Tibial nerve (tissue), 4 donors: ENCODE measurements around the gene PDE6H.

Experiments used
- CTCF ChIP-seq, 5 experiments: fragments of 200-600 bp in 3 of 5; fragments of 450-650 bp in 2 of 5; sonication (generic) in 3 of 5; IDR thresholded peaks; one replicate each; pipeline ENCODE4 v1.5.1; 2016 to 2019; ENCODE audit warnings: antibody characterized with exemption in 5 of 5, mild to moderate bottlenecking in 3 of 5, moderate library complexity in 2 of 5
- EP300 ChIP-seq, 2 donors: sonication (generic); formaldehyde crosslinking; IDR thresholded peaks; one replicate each; pipeline ENCODE4 v1.6.1; 2017; ENCODE audit warnings: antibody characterized with exemption in 2 of 2, mild to moderate bottlenecking in 1 of 2

- TF ChIP-seq CTCF (IDR thresholded peaks at IDR 0.05) (no peak), EP300 (IDR thresholded peaks at IDR 0.05) (no peak)
Measured at GRCh38 chr12:14923944-14924343, 48.9 kb upstream of the PDE6H start.
